ENCODE measurements around the gene OR52I1. TPM values are rescaled to one million over a fixed set of nuclear protein-coding genes. Genes with fewer than 3 reads are reported as not detected.

The OR52I1 gene
- total RNA-seq, 4 donors from 2014 or later: not detected

GRCh38 chr11:4610258-4610935, 16.6 kb downstream of the OR52I1 start:
- ATAC-seq (ENCODE audit: low FRiP score): no peak
- TF ChIP-seq, protein P1, sequence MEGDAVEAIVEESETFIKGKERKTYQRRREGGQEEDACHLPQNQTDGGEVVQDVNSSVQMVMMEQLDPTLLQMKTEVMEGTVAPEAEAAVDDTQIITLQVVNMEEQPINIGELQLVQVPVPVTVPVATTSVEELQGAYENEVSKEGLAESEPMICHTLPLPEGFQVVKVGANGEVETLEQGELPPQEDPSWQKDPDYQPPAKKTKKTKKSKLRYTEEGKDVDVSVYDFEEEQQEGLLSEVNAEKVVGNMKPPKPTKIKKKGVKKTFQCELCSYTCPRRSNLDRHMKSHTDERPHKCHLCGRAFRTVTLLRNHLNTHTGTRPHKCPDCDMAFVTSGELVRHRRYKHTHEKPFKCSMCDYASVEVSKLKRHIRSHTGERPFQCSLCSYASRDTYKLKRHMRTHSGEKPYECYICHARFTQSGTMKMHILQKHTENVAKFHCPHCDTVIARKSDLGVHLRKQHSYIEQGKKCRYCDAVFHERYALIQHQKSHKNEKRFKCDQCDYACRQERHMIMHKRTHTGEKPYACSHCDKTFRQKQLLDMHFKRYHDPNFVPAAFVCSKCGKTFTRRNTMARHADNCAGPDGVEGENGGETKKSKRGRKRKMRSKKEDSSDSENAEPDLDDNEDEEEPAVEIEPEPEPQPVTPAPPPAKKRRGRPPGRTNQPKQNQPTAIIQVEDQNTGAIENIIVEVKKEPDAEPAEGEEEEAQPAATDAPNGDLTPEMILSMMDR (IDR thresholded peaks at IDR 0.05): no peak

DNA sequence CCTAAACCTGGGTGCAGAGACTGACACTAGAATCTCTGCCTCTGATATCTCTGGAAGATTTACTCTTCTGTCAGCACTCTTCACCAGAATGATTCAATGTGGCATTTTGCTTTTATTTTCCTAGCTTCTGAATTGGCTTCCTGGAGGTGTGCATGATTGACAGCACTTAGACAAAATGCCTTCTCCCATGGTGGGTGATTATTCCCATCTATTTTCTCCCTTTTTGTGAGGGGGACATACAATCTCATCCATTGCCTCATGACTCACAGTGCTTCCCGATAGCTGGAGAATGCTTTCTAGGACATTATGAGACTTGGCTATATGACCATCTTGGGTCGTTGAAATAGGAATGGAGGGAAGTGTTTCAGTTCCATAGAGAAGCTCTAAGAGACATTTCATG, 18.1 kb downstream of the OR52I1 start:
- ATAC-seq (ENCODE audit: low FRiP score): no peak
- no peak for DNase-seq (ENCODE audit: low spot score)
- TF ChIP-seq, protein P1 (IDR thresholded peaks at IDR 0.05): no peak

More at GRCh38 chr11:4610258-4610935, 16.6 kb downstream of the OR52I1 start:
- DNase-seq (ENCODE audit: low spot score): no peak

GRCh38 chr11:4615856-4616444, 22.1 kb downstream of the OR52I1 start:
- DNase-seq (ENCODE audit: low spot score) (no peak), ATAC-seq (ENCODE audit: low FRiP score) (no peak)
- TF ChIP-seq, protein P1 (IDR thresholded peaks at IDR 0.05): no peak

DNA sequence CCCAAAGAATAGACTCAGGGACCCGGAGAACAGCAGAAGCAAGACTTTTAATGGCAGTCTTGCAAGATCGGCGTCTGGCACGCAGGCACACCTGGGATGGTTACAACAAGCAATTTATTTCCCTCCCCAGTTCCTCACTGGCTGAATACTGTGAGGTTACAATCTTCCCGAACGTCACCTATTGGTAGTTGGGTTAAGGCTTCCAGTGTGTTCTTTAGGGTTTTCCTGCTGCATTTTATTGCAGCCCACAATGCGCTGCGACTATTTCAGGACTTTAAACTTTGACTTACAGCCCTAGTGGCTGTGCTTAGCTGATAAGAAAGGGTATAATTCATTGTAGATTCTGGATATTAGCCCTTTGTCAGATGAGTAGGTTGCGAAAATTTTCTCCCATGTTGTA, 25.7 kb downstream of the OR52I1 start:
- DNase-seq (ENCODE audit: low spot score) (no peak), ATAC-seq (ENCODE audit: low FRiP score) (no peak)
- TF ChIP-seq, protein P1 (IDR thresholded peaks at IDR 0.05): no peak

- DNase-seq (ENCODE audit: low spot score) (peak; percentile 43), ATAC-seq (ENCODE audit: low FRiP score) (no peak)
- TF ChIP-seq, protein P1 (IDR thresholded peaks at IDR 0.05): no peak
Observed at GRCh38 chr11:4626207-4627099, 32.6 kb downstream of the OR52I1 start.

- DNase-seq (ENCODE audit: low spot score) (no peak), ATAC-seq (ENCODE audit: low FRiP score) (no peak)
- TF ChIP-seq, protein P1 (IDR thresholded peaks at IDR 0.05): no peak
Observed at GRCh38 chr11:4636136-4636535, 42.3 kb downstream of the OR52I1 start.

All from omental fat pad (tissue), 4 donors.